ENCODE results near the gene LRRN1.

DNA sequence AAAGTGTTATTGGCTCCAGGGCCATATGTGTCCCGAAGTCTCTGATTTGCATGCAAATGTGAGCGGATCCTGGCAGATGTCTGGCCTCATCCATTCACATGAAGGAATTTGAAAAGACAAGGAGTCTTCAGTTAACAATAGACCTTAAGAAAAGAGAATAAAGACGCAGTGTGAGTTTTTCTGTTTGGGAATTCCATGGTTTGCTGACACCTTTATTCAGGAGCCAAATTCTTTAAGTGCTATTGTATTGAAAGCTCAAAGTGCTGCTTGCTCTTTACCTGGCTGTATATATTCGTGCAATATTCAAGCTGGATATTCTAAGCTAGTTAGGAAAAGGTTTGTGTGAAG, 2.2 kb downstream of the LRRN1 start:
- TF ChIP-seq MBD2 (IDR thresholded peaks at IDR 0.05; ENCODE audit: borderline replicate concordance, low read depth) (no peak), ZNF785 (CRISPR knock-in tag; IDR thresholded peaks at IDR 0.05) (no peak), E2F1 (CRISPR knock-in tag; IDR thresholded peaks at IDR 0.05) (no peak), ZNF324 (CRISPR knock-in tag; IDR thresholded peaks at IDR 0.05) (no peak), MYC (IDR thresholded peaks at IDR 0.05; ENCODE audit: low read depth, low read length) (no peak), MYC (CRISPR knock-in tag; IDR thresholded peaks at IDR 0.05; ENCODE audit: borderline replicate concordance, low read depth) (no peak), ATF1 (CRISPR knock-in tag; IDR thresholded peaks at IDR 0.05) (no peak), ATF1 (tag; IDR thresholded peaks at IDR 0.05) (no peak), BRCA1 (IDR thresholded peaks at IDR 0.05) (no peak), BRCA1 (CRISPR knock-in tag; IDR thresholded peaks at IDR 0.05) (no peak)
- TF ChIP-seq, protein P1, sequence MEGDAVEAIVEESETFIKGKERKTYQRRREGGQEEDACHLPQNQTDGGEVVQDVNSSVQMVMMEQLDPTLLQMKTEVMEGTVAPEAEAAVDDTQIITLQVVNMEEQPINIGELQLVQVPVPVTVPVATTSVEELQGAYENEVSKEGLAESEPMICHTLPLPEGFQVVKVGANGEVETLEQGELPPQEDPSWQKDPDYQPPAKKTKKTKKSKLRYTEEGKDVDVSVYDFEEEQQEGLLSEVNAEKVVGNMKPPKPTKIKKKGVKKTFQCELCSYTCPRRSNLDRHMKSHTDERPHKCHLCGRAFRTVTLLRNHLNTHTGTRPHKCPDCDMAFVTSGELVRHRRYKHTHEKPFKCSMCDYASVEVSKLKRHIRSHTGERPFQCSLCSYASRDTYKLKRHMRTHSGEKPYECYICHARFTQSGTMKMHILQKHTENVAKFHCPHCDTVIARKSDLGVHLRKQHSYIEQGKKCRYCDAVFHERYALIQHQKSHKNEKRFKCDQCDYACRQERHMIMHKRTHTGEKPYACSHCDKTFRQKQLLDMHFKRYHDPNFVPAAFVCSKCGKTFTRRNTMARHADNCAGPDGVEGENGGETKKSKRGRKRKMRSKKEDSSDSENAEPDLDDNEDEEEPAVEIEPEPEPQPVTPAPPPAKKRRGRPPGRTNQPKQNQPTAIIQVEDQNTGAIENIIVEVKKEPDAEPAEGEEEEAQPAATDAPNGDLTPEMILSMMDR (IDR thresholded peaks at IDR 0.05 in 2 of 3, conservative IDR thresholded peaks at IDR 0.05 in 1 of 3; ENCODE audit: insufficient read depth in 2 of 3, low read depth in 1 of 3, low read length in 3 of 3), result no peak
